Lower leg skin (tissue), 3 donors: ENCODE results near the gene RCAN2.

ENCODE experiments used
- POLR2A ChIP-seq, 2 donors: fragments of 450-650 bp; IDR thresholded peaks; one replicate each; pipeline ENCODE4 v1.6.1; 2016 to 2017; ENCODE audit warnings: antibody characterized with exemption in 2 of 2, mild to moderate bottlenecking in 1 of 2, moderate library complexity in 1 of 2
- TF ChIP-seq, protein P1 (sequence below), 3 donors: fragments of 450-650 bp; IDR thresholded peaks; one replicate each; pipeline ENCODE4 v1.5.1; 2016; ENCODE audit warnings: antibody characterized with exemption in 3 of 3, mild to moderate bottlenecking in 3 of 3, moderate library complexity in 2 of 3

DNA sequence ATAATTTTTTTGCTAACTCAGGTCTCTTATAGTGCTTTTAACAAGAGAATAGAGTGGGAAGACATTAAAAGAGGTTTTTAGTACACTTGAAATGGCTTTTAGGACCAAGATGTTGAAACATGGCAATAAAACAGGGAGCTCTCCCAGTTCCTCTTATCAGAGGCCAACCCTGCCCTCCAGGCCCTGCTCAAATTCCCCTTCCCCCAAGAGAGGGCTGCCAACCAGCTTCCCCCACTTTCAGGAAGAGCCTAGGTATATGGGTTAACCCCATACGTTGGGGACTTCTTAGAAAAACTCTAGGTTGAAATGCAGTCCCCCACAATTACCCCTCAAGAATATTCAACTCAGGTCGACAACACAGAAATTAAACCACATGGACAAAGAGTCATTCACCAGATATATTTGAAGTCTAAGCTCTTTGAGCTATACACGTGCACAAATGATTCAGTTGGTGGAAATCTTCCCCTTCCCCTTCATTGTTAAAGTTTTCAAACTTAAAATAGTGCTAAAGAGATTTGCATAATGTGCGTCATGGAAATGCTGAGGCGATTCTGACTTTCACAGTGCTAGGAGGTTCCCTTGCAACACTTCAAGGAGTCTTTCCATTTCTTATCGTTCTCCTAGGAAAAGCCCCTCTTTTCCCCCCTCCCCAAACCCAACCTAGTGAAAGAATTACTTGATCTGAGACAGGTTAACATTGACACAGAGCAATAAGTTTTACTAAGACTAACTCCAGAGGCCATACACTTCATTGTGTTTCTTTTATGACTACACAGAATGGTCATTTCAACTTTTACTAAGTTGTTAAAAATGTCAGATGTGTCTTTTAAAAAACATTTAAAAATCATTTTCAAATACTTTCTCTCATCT lies 270.7 kb downstream of the RCAN2 start:
- TF ChIP-seq, protein P1, sequence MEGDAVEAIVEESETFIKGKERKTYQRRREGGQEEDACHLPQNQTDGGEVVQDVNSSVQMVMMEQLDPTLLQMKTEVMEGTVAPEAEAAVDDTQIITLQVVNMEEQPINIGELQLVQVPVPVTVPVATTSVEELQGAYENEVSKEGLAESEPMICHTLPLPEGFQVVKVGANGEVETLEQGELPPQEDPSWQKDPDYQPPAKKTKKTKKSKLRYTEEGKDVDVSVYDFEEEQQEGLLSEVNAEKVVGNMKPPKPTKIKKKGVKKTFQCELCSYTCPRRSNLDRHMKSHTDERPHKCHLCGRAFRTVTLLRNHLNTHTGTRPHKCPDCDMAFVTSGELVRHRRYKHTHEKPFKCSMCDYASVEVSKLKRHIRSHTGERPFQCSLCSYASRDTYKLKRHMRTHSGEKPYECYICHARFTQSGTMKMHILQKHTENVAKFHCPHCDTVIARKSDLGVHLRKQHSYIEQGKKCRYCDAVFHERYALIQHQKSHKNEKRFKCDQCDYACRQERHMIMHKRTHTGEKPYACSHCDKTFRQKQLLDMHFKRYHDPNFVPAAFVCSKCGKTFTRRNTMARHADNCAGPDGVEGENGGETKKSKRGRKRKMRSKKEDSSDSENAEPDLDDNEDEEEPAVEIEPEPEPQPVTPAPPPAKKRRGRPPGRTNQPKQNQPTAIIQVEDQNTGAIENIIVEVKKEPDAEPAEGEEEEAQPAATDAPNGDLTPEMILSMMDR (IDR thresholded peaks at IDR 0.05): no peak
- TF ChIP-seq POLR2A (IDR thresholded peaks at IDR 0.05): no peak
